Measurements from ENCODE around the gene RPL35A. TPM values are rescaled to one million over a fixed set of nuclear protein-coding genes. Genes with fewer than 3 reads are reported as not detected.

The RPL35A gene
- total and polyA plus RNA-seq, 9 of the 15 experiments (the other 6 are each of a cell fraction or from before 2014, with no cell fraction given) = 1,475 to 2,942 (median 2,367) TPM

GRCh38 chr3:197949778-197950676, at the start of gene RPL35A (continued):
- TF ChIP-seq CHD7 (IDR thresholded peaks at IDR 0.05; ENCODE audit: low read depth, low read length) = no peak
- no peak; the same call in 1 of the 2 replicates for TF ChIP-seq ZNF592 (IDR thresholded peaks at IDR 0.05)
- TF ChIP-seq GTF2A2 (tag; IDR thresholded peaks at IDR 0.05) = peak; percentile 28; the same call in 1 of the 2 replicates
- TF ChIP-seq CREB3L1 (IDR thresholded peaks at IDR 0.05; ENCODE audit: borderline replicate concordance, low read depth) = peak; percentile 68; the same call in 1 of the 2 replicates
- peak; percentile 98 for TF ChIP-seq BRD4 (IDR thresholded peaks at IDR 0.05)
- peak; percentile 35; the same call in 1 of the 2 replicates for TF ChIP-seq ZNF24 (IDR thresholded peaks at IDR 0.05)
- TF ChIP-seq THRB (CRISPR knock-in tag; conservative IDR thresholded peaks at IDR 0.05) = 0 out of 2 replicates have a peak, but pooled peaks have one; percentile 82

All from K562 (cell line).